Transverse colon (tissue), 4 donors: Measurements from ENCODE around the gene TADA2B.

Source experiments
- EP300 ChIP-seq: sonication (generic); formaldehyde crosslinking; IDR thresholded peaks from one replicate; pipeline ENCODE4 v1.6.1; 2017; ENCODE audit warnings: antibody characterized with exemption, low read depth
- POLR2A ChIP-seq: fragments of 450-650 bp; IDR thresholded peaks from one replicate; pipeline ENCODE4 v1.6.1; 2016; ENCODE audit warnings: antibody characterized with exemption, mild to moderate bottlenecking, moderate library complexity
- POLR2AphosphoS5 ChIP-seq, 3 donors: sonication (generic); formaldehyde crosslinking; IDR thresholded peaks; one replicate each; pipeline ENCODE4 v1.6.1; 2016; ENCODE audit warnings: antibody characterized with exemption in 3 of 3
- TF ChIP-seq, protein P1 (sequence below), 5 experiments: fragments of 200-600 bp in 3 of 5; fragments of 450-650 bp in 2 of 5; sonication (generic) in 3 of 5; IDR thresholded peaks; 1 replicate in 2 of 5; 2 replicates in 3 of 5; pipeline ENCODE4 v1.5.1; 2016 to 2017; ENCODE audit warnings: antibody characterized with exemption in 5 of 5, inconsistent platforms in 3 of 5, mild to moderate bottlenecking in 2 of 5, moderate library complexity in 1 of 5

GRCh38 chr4:7086384-7086783 lies 43.2 kb downstream of the TADA2B start:
- no peak for TF ChIP-seq POLR2AphosphoS5 (IDR thresholded peaks at IDR 0.05)
- TF ChIP-seq, protein P1, sequence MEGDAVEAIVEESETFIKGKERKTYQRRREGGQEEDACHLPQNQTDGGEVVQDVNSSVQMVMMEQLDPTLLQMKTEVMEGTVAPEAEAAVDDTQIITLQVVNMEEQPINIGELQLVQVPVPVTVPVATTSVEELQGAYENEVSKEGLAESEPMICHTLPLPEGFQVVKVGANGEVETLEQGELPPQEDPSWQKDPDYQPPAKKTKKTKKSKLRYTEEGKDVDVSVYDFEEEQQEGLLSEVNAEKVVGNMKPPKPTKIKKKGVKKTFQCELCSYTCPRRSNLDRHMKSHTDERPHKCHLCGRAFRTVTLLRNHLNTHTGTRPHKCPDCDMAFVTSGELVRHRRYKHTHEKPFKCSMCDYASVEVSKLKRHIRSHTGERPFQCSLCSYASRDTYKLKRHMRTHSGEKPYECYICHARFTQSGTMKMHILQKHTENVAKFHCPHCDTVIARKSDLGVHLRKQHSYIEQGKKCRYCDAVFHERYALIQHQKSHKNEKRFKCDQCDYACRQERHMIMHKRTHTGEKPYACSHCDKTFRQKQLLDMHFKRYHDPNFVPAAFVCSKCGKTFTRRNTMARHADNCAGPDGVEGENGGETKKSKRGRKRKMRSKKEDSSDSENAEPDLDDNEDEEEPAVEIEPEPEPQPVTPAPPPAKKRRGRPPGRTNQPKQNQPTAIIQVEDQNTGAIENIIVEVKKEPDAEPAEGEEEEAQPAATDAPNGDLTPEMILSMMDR (IDR thresholded peaks at IDR 0.05): no peak
- TF ChIP-seq EP300: no peak
- TF ChIP-seq POLR2A: no peak
